B cell (primary cell): ENCODE data around the gene NR4A2.

Experiments used
- CTCF ChIP-seq: fragments of 200-600 bp; IDR thresholded peaks from one replicate; pipeline ENCODE4 v1.8.0; 2022; ENCODE audit warnings: antibody characterized with exemption, mild to moderate bottlenecking
- EZH2 ChIP-seq: IDR thresholded peaks from 2 replicates; pipeline ENCODE4 v1.6.1; 2012; ENCODE audit warnings: borderline replicate concordance, low read depth, mild to moderate bottlenecking, moderate library complexity, low read length; ENCODE audit not compliant: insufficient read depth, poor library complexity, severe bottlenecking

GRCh38 chr2:156319811-156320485 lies 12.6 kb downstream of the NR4A2 start:
- TF ChIP-seq EZH2 = no peak
- TF ChIP-seq CTCF = no peak
